Left lung (tissue), 10 donors: ENCODE data around the gene MICALL2. TPM values are rescaled to one million over a fixed set of nuclear protein-coding genes. Genes with fewer than 3 reads are reported as not detected.

Experiments used
- ATAC-seq: fragments of 200-7000 bp; cut with Tn5 transposase; one replicate; pipeline ENCODE4 v1.9.1; 2020; ENCODE audit warnings: moderate library complexity
- DNase-seq, 4 donors: peaks; one replicate each; pipeline ENCODE4 v3.0.0-alpha.2; 2013 to 2020
- H3K27ac ChIP-seq, 2 donors: fragments of 200-600 bp; sonication (generic) in 1 of 2; one replicate each; pipeline versions ENCODE4 v1.5.0 to v1.8.0; 2020 to 2021
- H3K27me3 ChIP-seq, 2 donors: fragments of 200-600 bp; sonication (generic) in 1 of 2; one replicate each; pipeline versions ENCODE4 v1.5.0 to v1.8.0; 2020 to 2021
- H3K36me3 ChIP-seq, 2 donors: fragments of 200-600 bp; sonication (generic) in 1 of 2; one replicate each; pipeline versions ENCODE4 v1.5.0 to v1.8.0; 2020 to 2021
- H3K4me1 ChIP-seq, 2 donors: fragments of 200-600 bp; one replicate each; pipeline ENCODE4 v1.8.0; 2021
- H3K4me3 ChIP-seq, 2 donors: fragments of 200-600 bp; sonication (generic) in 1 of 2; one replicate each; pipeline versions ENCODE4 v1.5.0 to v1.8.0; 2020 to 2021; ENCODE audit warnings: mild to moderate bottlenecking in 1 of 2
- H3K9me3 ChIP-seq, 2 donors: fragments of 200-600 bp; sonication (generic) in 1 of 2; one replicate each; pipeline versions ENCODE4 v1.5.0 to v1.8.0; 2020 to 2021
- intact Hi-C, 2 donors: fragments of 100-400 bp; cut with DNase I; formaldehyde crosslinking; loops; one replicate each; pipeline versions ENCODE4 v1.11.2 to v1.14.2; 2022
- polyA plus RNA-seq, 6 donors: library from polyadenylated mRNA; unstranded; fragments of 120-200 nt; gene quantifications; one replicate each; pipeline ENCODE4 v1.2.1, GENCODE V29; 2013; ENCODE audit not compliant: insufficient read length in 6 of 6
- total RNA-seq, 2 donors: library from RNA; stranded (reverse); fragmentation: NEBNext Ultra II Directional; extraction: Animal tissue kit (Norgen Biotek cat#: 25700); gene quantifications; one replicate each; pipeline ENCODE4 v1.2.1, GENCODE V29; 2021
- TF ChIP-seq, protein P1 (sequence below), 2 donors: fragments of 200-600 bp; sonication (generic) in 1 of 2; IDR thresholded peaks; one replicate each; pipeline versions ENCODE4 v1.5.0 to v1.8.0; 2021; ENCODE audit warnings: antibody characterized with exemption in 2 of 2
- donor health status: DM: no; HTN: yes; CAD: no.
- donor health status: DM: no; HTN: no; CAD: no.

Gene MICALL2
- total and polyA plus RNA-seq, 8 donors = 7.9 to 40.1 (median 14.8) TPM

DNA sequence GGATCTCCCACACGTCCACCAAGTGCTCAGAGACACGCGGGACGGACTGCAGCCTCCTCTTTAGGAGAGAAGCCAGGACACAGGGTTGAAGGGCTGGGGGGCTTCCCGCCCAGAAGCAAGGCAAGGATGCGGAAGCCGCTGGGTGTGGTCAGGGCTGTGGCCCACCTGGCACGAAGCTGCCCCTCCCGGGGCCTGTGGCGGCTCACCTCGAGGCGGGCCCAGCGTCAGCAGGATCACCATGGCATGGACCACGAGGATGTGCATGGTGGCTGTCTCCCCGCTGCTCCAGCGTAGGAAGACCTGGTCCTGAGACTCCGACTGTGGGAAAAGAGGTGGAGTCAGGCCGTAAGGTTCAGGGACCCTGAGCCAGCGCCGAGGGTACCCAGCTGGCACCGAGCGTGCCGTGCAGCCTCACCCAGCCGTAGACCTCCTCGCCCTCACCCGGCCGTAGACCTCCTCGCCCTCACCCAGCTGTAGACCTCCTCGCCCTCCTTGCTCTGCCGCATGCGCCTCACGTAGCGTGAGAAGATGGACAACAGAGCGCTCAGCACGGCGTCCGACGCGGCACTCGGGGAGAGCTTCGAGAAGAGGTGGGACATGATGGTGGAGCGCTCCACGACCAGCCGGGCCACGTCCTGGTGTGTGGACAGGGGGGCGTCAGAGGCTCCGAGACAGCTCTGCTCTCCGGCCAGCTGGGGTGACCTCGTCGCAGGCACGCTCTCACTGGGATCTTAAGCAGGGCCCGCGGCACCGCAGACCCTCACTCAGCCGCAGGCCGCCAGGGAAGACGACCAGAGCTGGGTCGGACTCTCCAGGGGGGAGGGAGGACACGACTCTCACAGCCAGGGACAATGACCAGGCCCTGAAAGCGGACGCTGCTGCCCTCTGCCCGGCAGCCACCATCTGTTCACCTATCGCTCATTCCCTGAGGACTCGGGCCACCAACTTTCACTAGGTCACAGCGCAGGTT, 24.6 kb upstream of the MICALL2 start:
- Histone ChIP-seq H3K36me3 (peaks cover 0 to 100% of the 10 kb centered on the region in 2 donors), H3K27me3 (no peaks in the 10 kb centered on the region), H3K4me1 (no peaks in the 10 kb centered on the region), H3K9me3 (no peaks in the 10 kb centered on the region), H3K4me3 (no peak overlapping the region), H3K27ac (no peak overlapping the region)
- intact Hi-C loops = no loop called here
- TF ChIP-seq, protein P1, sequence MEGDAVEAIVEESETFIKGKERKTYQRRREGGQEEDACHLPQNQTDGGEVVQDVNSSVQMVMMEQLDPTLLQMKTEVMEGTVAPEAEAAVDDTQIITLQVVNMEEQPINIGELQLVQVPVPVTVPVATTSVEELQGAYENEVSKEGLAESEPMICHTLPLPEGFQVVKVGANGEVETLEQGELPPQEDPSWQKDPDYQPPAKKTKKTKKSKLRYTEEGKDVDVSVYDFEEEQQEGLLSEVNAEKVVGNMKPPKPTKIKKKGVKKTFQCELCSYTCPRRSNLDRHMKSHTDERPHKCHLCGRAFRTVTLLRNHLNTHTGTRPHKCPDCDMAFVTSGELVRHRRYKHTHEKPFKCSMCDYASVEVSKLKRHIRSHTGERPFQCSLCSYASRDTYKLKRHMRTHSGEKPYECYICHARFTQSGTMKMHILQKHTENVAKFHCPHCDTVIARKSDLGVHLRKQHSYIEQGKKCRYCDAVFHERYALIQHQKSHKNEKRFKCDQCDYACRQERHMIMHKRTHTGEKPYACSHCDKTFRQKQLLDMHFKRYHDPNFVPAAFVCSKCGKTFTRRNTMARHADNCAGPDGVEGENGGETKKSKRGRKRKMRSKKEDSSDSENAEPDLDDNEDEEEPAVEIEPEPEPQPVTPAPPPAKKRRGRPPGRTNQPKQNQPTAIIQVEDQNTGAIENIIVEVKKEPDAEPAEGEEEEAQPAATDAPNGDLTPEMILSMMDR (IDR thresholded peaks at IDR 0.05) = no peak
- DNase-seq (no peak), ATAC-seq (no peak)

DNA sequence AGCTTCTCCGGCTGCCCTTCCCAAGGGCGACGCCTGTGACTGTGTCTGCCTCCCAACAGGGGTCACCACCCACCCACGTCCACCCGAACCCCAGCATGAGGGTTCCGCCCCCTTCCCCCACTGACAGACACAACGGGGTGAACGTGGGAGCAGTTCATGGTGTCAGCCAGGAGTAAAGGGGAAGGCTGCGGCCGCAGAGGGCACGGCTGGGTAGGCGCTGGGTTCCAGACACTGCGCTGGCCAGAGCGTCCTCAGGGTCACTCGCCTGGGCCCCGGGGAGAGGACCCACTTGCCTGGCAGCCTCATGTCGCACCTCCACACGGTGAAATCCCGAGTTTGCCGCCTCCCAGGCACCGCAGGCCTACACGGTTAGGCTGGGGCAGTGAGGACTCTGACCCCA, 23.8 kb upstream of the MICALL2 start:
- peaks cover 0 to 100% of the 10 kb centered on the region in 2 donors for H3K36me3 ChIP-seq
- no peak overlapping the region for H3K4me3 ChIP-seq
- H3K4me1 ChIP-seq = no peaks in the 10 kb centered on the region
- TF ChIP-seq, protein P1 (IDR thresholded peaks at IDR 0.05) = no peak
- DNase-seq (no peak), ATAC-seq (no peak)
- no peaks in the 10 kb centered on the region for H3K9me3 ChIP-seq
- H3K27me3 ChIP-seq = no peaks in the 10 kb centered on the region
- intact Hi-C loops = no loop called here
- H3K27ac ChIP-seq = no peak overlapping the region

DNA sequence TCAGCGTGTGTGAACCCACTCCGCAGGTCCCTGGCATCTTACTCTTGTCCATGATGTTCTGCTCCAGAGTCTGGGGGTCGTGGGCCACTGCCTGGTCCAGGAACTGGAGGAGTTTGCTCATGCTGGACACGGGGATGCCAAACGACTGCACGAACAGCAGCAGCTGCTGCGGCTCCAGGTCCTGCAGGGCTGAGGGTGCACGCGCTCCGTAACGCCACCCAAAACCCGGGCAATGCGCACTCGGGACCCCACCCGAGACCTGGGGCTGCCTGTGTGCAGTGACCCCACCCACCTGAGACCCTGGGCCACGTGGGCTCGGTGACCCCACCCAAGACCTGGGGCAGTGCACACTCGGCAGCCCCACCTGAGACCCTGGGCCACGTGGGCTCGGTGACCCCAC, 22.0 kb upstream of the MICALL2 start:
- H3K4me3 ChIP-seq = no peak overlapping the region
- H3K36me3 ChIP-seq = peaks cover 0 to 100% of the 10 kb centered on the region in 2 donors
- intact Hi-C loops = no loop called here
- no peaks in the 10 kb centered on the region for H3K9me3 ChIP-seq
- ATAC-seq = no peak
- no peak overlapping the region for H3K27ac ChIP-seq
- TF ChIP-seq, protein P1 (IDR thresholded peaks at IDR 0.05) = no peak
- H3K4me1 ChIP-seq = no peaks in the 10 kb centered on the region
- no peaks in the 10 kb centered on the region for H3K27me3 ChIP-seq
- no peak for DNase-seq

DNA sequence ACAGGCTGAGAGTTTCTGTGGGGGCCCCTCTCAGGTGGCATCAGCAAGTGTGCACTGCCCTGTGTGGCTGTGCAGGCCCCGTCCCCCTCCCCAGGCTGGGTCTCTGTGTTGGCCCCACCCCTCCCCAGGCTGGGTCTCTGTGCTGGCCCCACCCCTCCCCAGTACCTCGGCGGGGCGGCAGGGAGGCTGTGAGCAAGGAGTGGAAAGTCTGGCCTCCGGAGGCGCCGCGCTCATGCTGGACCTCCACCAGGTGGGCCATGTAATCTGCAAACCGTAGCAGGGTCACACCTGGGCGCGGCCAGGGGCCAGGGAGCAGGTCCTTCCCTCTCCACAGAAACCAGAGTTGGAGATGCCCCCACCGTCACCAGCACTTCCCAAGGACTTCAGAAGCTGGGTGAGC, 21.4 kb upstream of the MICALL2 start:
- DNase-seq = no peak
- Histone ChIP-seq H3K27me3 (no peaks in the 10 kb centered on the region), H3K4me1 (no peaks in the 10 kb centered on the region), H3K36me3 (peaks cover 0 to 100% of the 10 kb centered on the region in 2 donors), H3K9me3 (no peaks in the 10 kb centered on the region), H3K27ac (no peak overlapping the region), H3K4me3 (no peak overlapping the region)
- no peak for ATAC-seq
- TF ChIP-seq, protein P1 (IDR thresholded peaks at IDR 0.05) = no peak
- intact Hi-C loops = no loop called here

DNA sequence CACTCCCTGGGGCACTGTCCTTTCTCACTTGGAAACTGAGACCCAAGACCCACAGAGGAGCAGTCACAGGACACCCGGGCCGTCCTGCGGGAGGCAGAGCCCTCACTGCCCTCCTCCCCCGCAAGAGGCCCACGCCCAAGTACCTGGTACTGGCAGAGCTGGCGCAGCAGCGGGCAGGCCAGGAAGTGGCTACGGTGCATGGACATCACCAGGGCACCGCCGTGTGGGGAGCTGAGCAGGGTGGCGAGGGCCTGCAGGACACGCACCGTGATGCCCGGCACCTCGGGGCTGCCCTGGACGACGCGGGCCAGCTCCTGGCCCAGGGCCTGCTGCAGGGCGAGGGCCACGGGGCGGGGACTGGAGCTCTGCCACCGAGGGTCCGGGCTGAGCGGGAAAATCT, 20.0 kb upstream of the MICALL2 start:
- TF ChIP-seq, protein P1 (IDR thresholded peaks at IDR 0.05) = no peak
- Histone ChIP-seq H3K9me3 (no peaks in the 10 kb centered on the region), H3K27ac (no peak overlapping the region), H3K4me3 (no peak overlapping the region), H3K36me3 (peaks cover 0 to 100% of the 10 kb centered on the region in 2 donors), H3K4me1 (peaks cover 0 to 2% of the 10 kb centered on the region in 2 donors), H3K27me3 (no peaks in the 10 kb centered on the region)
- intact Hi-C loops = loop anchor here in 1 of 2 donors (10.0 kb wide), 1 partner anchor 254 kb away; no protein-coding TSS in a partner anchor
- ATAC-seq (no peak), DNase-seq (no peak)
